SK-N-SH (cell line): ENCODE data around the gene CCR6. TPM values are rescaled to one million over a fixed set of nuclear protein-coding genes. Genes with fewer than 3 reads are reported as not detected.

ENCODE experiments used
- CTCF ChIA-PET: fragments of 300-600, 350-600 bp; formaldehyde crosslinking; extraction: SDS; loops from one replicate; lab custom pipeline; 2021; lab: Yijun Ruan, JAX
- POLR2A ChIA-PET: fragments of 350-600 bp; sonication (Branson Sonifier 250); formaldehyde crosslinking; extraction: SDS; loops from one replicate; lab custom pipeline; 2020; ENCODE audit warnings: antibody characterized with exemption, inconsistent platforms; lab: Yijun Ruan, JAX
- DNase-seq: peaks from one replicate; pipeline ENCODE4 v3.0.0; 2012
- H2AFZ ChIP-seq: fragments of 200-600 bp; sonication (generic); 2 replicates; pipeline ENCODE4 v1.8.1; 2016; ENCODE audit warnings: antibody characterized with exemption, mild to moderate bottlenecking, low read depth
- H3F3A ChIP-seq: fragments of 200-600 bp; sonication (generic); replicated peaks from 2 replicates; pipeline ENCODE3; 2016; ENCODE audit warnings: antibody characterized with exemption, mild to moderate bottlenecking; ENCODE audit not compliant: insufficient read depth
- H3K27ac ChIP-seq, 2 experiments: fragments of 200-500 bp in 1 of 2; fragments of 200-600 bp in 1 of 2; sonication (Bioruptor generic) in 1 of 2; sonication (generic), shearing (Covaris generic) in 1 of 2; 2 replicates each; pipeline versions ENCODE4 v1.5.1 to v1.6.1; 2014 to 2016; ENCODE audit warnings: low read depth in 2 of 2, inconsistent platforms in 1 of 2, low read length in 1 of 2, mild to moderate bottlenecking in 1 of 2, mixed read lengths in 1 of 2
- H3K27me3 ChIP-seq: fragments of 200-600 bp; sonication (generic), shearing (Covaris generic); 2 replicates; pipeline ENCODE4 v1.6.1; 2016; ENCODE audit warnings: mixed run types; ENCODE audit not compliant: insufficient read depth
- H3K36me3 ChIP-seq, 2 experiments: fragments of 200-500 bp in 1 of 2; fragments of 200-600 bp in 1 of 2; sonication (Bioruptor generic) in 1 of 2; sonication (generic) in 1 of 2; replicated peaks in 1 of 2; 2 replicates each; pipeline versions ENCODE3 to v1.5.1; 2014 to 2016; ENCODE audit warnings: low read length in 1 of 2, mild to moderate bottlenecking in 1 of 2; ENCODE audit not compliant: insufficient read depth in 2 of 2, control insufficient read depth in 1 of 2
- H3K4me1 ChIP-seq, 2 experiments: fragments of 200-500 bp in 1 of 2; fragments of 200-600 bp in 1 of 2; sonication (Bioruptor generic) in 1 of 2; sonication (generic), shearing (Covaris generic) in 1 of 2; 2 replicates each; pipeline versions ENCODE4 v1.5.1 to v1.6.1; 2014 to 2016; ENCODE audit warnings: low read depth in 1 of 2, low read length in 1 of 2, mixed run types in 1 of 2; ENCODE audit not compliant: insufficient read depth in 2 of 2, control insufficient read depth in 1 of 2
- H3K4me2 ChIP-seq: fragments of 200-600 bp; sonication (generic), shearing (Covaris generic); 2 replicates; pipeline ENCODE4 v1.6.1; 2017; ENCODE audit warnings: mixed run types
- H3K4me3 ChIP-seq, 2 experiments: fragments of 200-500 bp in 1 of 2; fragments of 200-600 bp in 1 of 2; sonication (Bioruptor generic) in 1 of 2; sonication (generic), shearing (Covaris generic) in 1 of 2; 2 replicates each; pipeline versions ENCODE4 v1.5.1 to v1.8.1; 2014 to 2016; ENCODE audit warnings: low read depth in 2 of 2, inconsistent platforms in 1 of 2, low read length in 1 of 2, mild to moderate bottlenecking in 1 of 2, mixed read lengths in 1 of 2, moderate library complexity in 1 of 2
- H3K79me2 ChIP-seq: fragments of 200-600 bp; sonication (generic); 2 replicates; pipeline ENCODE4 v1.8.1; 2017; ENCODE audit warnings: mild to moderate bottlenecking; ENCODE audit not compliant: insufficient read depth
- H3K9ac ChIP-seq: fragments of 200-600 bp; sonication (generic); 2 replicates; pipeline ENCODE4 v1.6.1; 2017; ENCODE audit warnings: mixed run types
- H3K9me2 ChIP-seq: fragments of 200-600 bp; sonication (generic); 2 replicates; pipeline ENCODE4 v1.6.1; 2017; ENCODE audit warnings: mixed run types
- H3K9me3 ChIP-seq: fragments of 200-600 bp; sonication (generic); 2 replicates; pipeline ENCODE4 v1.6.1; 2017; ENCODE audit warnings: mixed run types, mild to moderate bottlenecking, moderate library complexity
- H4K20me1 ChIP-seq: fragments of 200-600 bp; sonication (generic); 2 replicates; pipeline ENCODE4 v1.6.1; 2017; ENCODE audit warnings: mild to moderate bottlenecking, mixed run types; ENCODE audit not compliant: insufficient read depth
- CHD2 ChIP-seq: fragments of 150-350 bp; IDR thresholded peaks from 2 replicates; pipeline ENCODE4 v1.6.1; 2018; ENCODE audit warnings: low read length; ENCODE audit not compliant: partially characterized antibody
- ELF1 ChIP-seq: IDR thresholded peaks from 2 replicates; pipeline ENCODE4 v1.4.0; 2012
- EZH2phosphoT487 ChIP-seq: fragments of 200-600 bp; sonication (generic); IDR thresholded peaks from 2 replicates; pipeline ENCODE4 v1.6.1; 2017; ENCODE audit warnings: low read depth, mixed run types, mild to moderate bottlenecking, antibody characterized with exemption, moderate library complexity, borderline replicate concordance
- FOSL2 ChIP-seq: IDR thresholded peaks from 2 replicates; pipeline ENCODE4 v1.4.0; 2012; ENCODE audit warnings: low read depth, mild to moderate bottlenecking, moderate library complexity, borderline replicate concordance
- GATA2 ChIP-seq: sonication (generic); formaldehyde crosslinking; IDR thresholded peaks from 2 replicates; pipeline ENCODE4 v1.5.0; 2020; ENCODE audit warnings: mild to moderate bottlenecking, missing genetic modification reagents
- IRF3 ChIP-seq: fragments of 150-350 bp; IDR thresholded peaks from 2 replicates; pipeline ENCODE4 v1.6.1; 2016; ENCODE audit warnings: mild to moderate bottlenecking, low read depth, low read length
- NRF1 ChIP-seq: IDR thresholded peaks from 2 replicates; pipeline ENCODE4 v1.6.1; 2012; ENCODE audit warnings: low read depth, mild to moderate bottlenecking, low read length
- REST ChIP-seq: IDR thresholded peaks from 2 replicates; pipeline ENCODE4 v1.6.1; 2012; ENCODE audit warnings: mild to moderate bottlenecking, low read depth, low read length, moderate library complexity
- RXRA ChIP-seq: IDR thresholded peaks from 2 replicates; pipeline ENCODE4 v1.4.0; 2012; ENCODE audit warnings: low read depth, mild to moderate bottlenecking, borderline replicate concordance
- SIN3A ChIP-seq: IDR thresholded peaks from 2 replicates; pipeline ENCODE4 v1.6.1; 2012; ENCODE audit warnings: low read depth, mild to moderate bottlenecking, low read length, moderate library complexity, borderline replicate concordance
- TAF1 ChIP-seq: IDR thresholded peaks from 2 replicates; pipeline ENCODE4 v1.6.1; 2012; ENCODE audit warnings: low read depth, mild to moderate bottlenecking, low read length, moderate library complexity, borderline replicate concordance
- TCF12 ChIP-seq: IDR thresholded peaks from 2 replicates; pipeline ENCODE4 v1.4.0; 2012
- WGBS: methylation state at CpG from one replicate; pipeline ENCODE4 v1.1.6; 2017; ENCODE audit warnings: low lambda C conversion rate; 5-methylcytosine and 5-hydroxymethylcytosine counted together
- polyA plus RNA-seq, 3 experiments: library from polyadenylated mRNA; depleted of rRNA; stranded (reverse); fragments of >200 nt; gene quantifications; 2 replicates each; pipeline ENCODE4 v1.2.3, GENCODE V29; 2012
- TF ChIP-seq, protein P1 (sequence below): fragments of 150-350 bp; IDR thresholded peaks from 2 replicates; pipeline ENCODE4 v1.6.1; 2017; ENCODE audit warnings: antibody characterized with exemption, low read length, low read depth, borderline replicate concordance
- TF ChIP-seq, protein P2 (sequence below): IDR thresholded peaks from 2 replicates; pipeline ENCODE4 v1.4.0; 2012; ENCODE audit warnings: low read depth

The CCR6 gene
- polyA plus RNA-seq, 1 of the 3 experiments (the other 2 are of a cell fraction): not detected

DNA sequence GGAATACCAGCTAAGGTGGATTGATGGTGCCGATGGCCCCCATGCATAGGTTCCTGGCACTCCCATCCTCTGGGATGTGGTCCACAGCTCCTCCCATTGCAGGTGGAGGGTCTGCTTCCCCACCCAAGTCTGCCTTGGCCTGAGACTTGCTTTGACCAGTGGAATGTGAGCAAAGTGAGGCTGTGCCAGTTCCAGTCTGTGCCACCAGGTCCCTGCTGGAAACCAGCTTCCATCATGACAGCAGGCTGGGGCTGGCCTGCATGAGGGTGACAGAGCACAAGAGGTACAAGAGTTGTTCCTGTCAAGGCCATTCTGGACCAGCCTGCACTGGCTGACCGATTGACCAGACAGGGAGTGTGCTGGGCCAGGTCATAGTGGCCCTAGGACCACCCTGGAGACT is 27.0 kb upstream of the CCR6 start:
- H3K36me3 ChIP-seq: no peaks in the 10 kb centered on the region
- no peak for DNase-seq
- H3K4me3 ChIP-seq: no peak overlapping the region
- H3K27me3 ChIP-seq: no peaks in the 10 kb centered on the region
- CTCF ChIA-PET: interaction anchor here (1.5 kb wide), 1 partner anchor 20 kb away, joined by 3 read pairs; no protein-coding TSS in a partner anchor
- WGBS: 40% methylated on average over 2 of the region's 2 CpGs
- H3F3A ChIP-seq: no peaks in the 10 kb centered on the region
- peaks cover 0 to 3% of the 10 kb centered on the region in 2 experiments; a peak in 1 of 4 replicates for H3K4me1 ChIP-seq
- H2AFZ ChIP-seq: no peak overlapping the region
- H3K79me2 ChIP-seq: no peaks in the 10 kb centered on the region
- H3K9ac ChIP-seq: no peak overlapping the region
- no peak overlapping the region for H3K27ac ChIP-seq
- no peak overlapping the region for H3K4me2 ChIP-seq
- H3K9me2 ChIP-seq: no peaks in the 10 kb centered on the region
- H4K20me1 ChIP-seq: no peaks in the 10 kb centered on the region
- no peaks in the 10 kb centered on the region for H3K9me3 ChIP-seq
- POLR2A ChIA-PET: no interaction called here
- TF ChIP-seq IRF3 (no peak), GATA2 (CRISPR knock-in tag) (no peak), SIN3A (no peak), TCF12 (no peak)
- TF ChIP-seq, all 33 proteins: peak for 0

DNA sequence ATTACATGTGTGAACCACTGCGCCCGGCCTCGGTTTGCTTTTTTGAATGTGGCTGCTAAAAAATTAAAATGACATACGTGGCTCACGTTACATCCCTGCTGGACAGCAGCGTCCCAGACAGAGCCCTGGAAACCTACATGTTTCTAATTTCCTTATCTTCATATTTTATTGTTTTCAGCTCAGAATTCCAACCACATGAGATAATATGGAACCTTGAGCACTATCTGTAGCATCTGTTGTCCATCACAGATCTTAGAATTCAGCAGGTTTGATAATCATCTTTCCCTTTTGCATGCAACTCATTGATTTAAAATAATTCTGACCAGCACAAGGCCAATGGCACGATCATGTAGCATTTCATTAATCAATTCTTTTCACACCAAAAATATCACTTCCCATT is 25.9 kb upstream of the CCR6 start:
- Histone ChIP-seq H4K20me1 (no peaks in the 10 kb centered on the region), H3K9me3 (no peaks in the 10 kb centered on the region), H3F3A (no peaks in the 10 kb centered on the region), H3K9me2 (no peaks in the 10 kb centered on the region), H3K4me3 (no peak overlapping the region), H2AFZ (no peak overlapping the region), H3K79me2 (no peaks in the 10 kb centered on the region), H3K36me3 (no peaks in the 10 kb centered on the region), H3K9ac (no peak overlapping the region), H3K4me2 (no peak overlapping the region), H3K27ac (no peak overlapping the region), H3K27me3 (no peaks in the 10 kb centered on the region), H3K4me1 (no peaks in the 10 kb centered on the region; a peak in 1 of 4 replicates)
- WGBS: 61% methylated on average over 7 of the region's 7 CpGs
- ChIA-PET POLR2A (no interaction called here), CTCF (no interaction called here)
- TF ChIP-seq, protein P1, sequence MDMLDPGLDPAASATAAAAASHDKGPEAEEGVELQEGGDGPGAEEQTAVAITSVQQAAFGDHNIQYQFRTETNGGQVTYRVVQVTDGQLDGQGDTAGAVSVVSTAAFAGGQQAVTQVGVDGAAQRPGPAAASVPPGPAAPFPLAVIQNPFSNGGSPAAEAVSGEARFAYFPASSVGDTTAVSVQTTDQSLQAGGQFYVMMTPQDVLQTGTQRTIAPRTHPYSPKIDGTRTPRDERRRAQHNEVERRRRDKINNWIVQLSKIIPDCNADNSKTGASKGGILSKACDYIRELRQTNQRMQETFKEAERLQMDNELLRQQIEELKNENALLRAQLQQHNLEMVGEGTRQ: no peak
- TF ChIP-seq GATA2 (CRISPR knock-in tag): peak; percentile 36; the same call in 1 of the 2 replicates
- no peak for DNase-seq

- Histone ChIP-seq H3K36me3 (no peaks in the 10 kb centered on the region), H3K9me3 (no peaks in the 10 kb centered on the region), H3K4me2 (no peak overlapping the region), H3K27ac (no peak overlapping the region), H3K9ac (no peak overlapping the region), H3K79me2 (no peaks in the 10 kb centered on the region), H3K27me3 (no peaks in the 10 kb centered on the region), H3K4me1 (no peaks in the 10 kb centered on the region), H3F3A (no peaks in the 10 kb centered on the region), H2AFZ (no peak overlapping the region), H4K20me1 (no peaks in the 10 kb centered on the region), H3K9me2 (no peaks in the 10 kb centered on the region), H3K4me3 (no peak overlapping the region)
- ChIA-PET CTCF (interaction anchor here (0.8 to 1.0 kb wide), 2 partner anchors 44 to 323 kb away, joined by 3 read pairs; no protein-coding TSS in a partner anchor), POLR2A (no interaction called here)
- 75% methylated on average over 17 of the region's 23 CpGs for WGBS
- no peak for DNase-seq
- TF ChIP-seq TAF1 (no peak), FOSL2 (no peak), TCF12 (no peak), ELF1 (no peak), NRF1 (no peak), REST (no peak), RXRA (no peak), EZH2phosphoT487 (no peak), CHD2 (no peak), IRF3 (no peak)
- TF ChIP-seq, protein P2, sequence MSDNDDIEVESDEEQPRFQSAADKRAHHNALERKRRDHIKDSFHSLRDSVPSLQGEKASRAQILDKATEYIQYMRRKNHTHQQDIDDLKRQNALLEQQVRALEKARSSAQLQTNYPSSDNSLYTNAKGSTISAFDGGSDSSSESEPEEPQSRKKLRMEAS: no peak
Observed at GRCh38 chr6:167097770-167098169, 25.1 kb upstream of the CCR6 start.
